Liver (tissue), 3 donors: Measurements from ENCODE around the gene LYSMD3.

Experiments
- CTCF ChIP-seq: fragments of 150-350 bp; IDR thresholded peaks from 2 replicates; pipeline ENCODE4 v1.5.1; 2017; ENCODE audit warnings: improper control_type of control experiment, low read depth, low read length; ENCODE audit not compliant: missing input control
- HNF4A ChIP-seq, 2 donors: conservative IDR thresholded peaks; 2 replicates each; pipeline ENCODE4 v1.6.1; 2016; ENCODE audit warnings: antibody characterized with exemption in 2 of 2, mild to moderate bottlenecking in 2 of 2
- MAX ChIP-seq: IDR thresholded peaks from 2 replicates; pipeline ENCODE4 v1.6.1; 2016; ENCODE audit warnings: antibody characterized with exemption
- RXRA ChIP-seq, 2 donors: IDR thresholded peaks; 2 replicates each; pipeline ENCODE4 v1.6.1; 2017 to 2018; ENCODE audit warnings: antibody characterized with exemption in 2 of 2, mild to moderate bottlenecking in 1 of 2
- YY1 ChIP-seq: IDR thresholded peaks from 2 replicates; pipeline ENCODE4 v1.6.1; 2016; ENCODE audit warnings: antibody characterized with exemption, mild to moderate bottlenecking
- donor health status: healthy.
- donor health status: healthy.

DNA sequence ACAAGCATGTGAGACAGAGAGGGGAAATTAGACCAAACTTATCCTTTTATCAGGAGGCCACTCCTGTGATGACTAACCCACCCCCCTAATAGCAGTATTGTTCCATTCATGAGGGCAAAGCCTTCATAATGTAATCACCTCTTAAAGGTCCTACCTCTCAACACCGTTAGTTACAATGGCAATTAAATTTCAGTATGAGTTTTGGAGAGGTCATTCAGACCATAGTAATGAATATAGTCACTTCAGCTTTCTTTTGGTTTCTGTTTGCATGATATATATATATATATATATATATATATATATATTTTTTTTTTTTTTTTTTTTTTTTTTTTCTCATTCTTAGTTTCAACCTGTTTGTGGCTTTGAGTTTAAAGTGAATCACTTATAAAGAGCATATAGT, 39.7 kb upstream of the LYSMD3 start:
- no peak for TF ChIP-seq MAX
- TF ChIP-seq CTCF, result no peak
- no peak for TF ChIP-seq YY1
- TF ChIP-seq RXRA (IDR thresholded peaks at IDR 0.05), result no peak
- TF ChIP-seq HNF4A (conservative IDR thresholded peaks at IDR 0.05), result no peak
